IPS-18c (cell line): ENCODE data around the gene GNAL.
"Not testable (repeated sequence)": the region's sequence is repeated elsewhere in the genome, so short reads cannot be mapped to it uniquely, and the experiment has no call there.

Experiments
- H3K4me3 ChIP-seq: 2 replicates; pipeline ENCODE4 v1.7.0; 2013; ENCODE audit warnings: low read depth, mild to moderate bottlenecking, low read length, moderate library complexity; ENCODE audit not compliant: insufficient read depth
- H3K9me3 ChIP-seq: one replicate; pipeline ENCODE4 v1.6.1; 2013; ENCODE audit warnings: mild to moderate bottlenecking, low read length, moderate library complexity; ENCODE audit not compliant: control insufficient read depth, insufficient read depth

The GNAL gene

GRCh38 chr18:11666176-11666575, 22.9 kb upstream of the GNAL start:
- no peaks in the 10 kb centered on the region for H3K9me3 ChIP-seq
- H3K4me3 ChIP-seq: no peak overlapping the region

DNA sequence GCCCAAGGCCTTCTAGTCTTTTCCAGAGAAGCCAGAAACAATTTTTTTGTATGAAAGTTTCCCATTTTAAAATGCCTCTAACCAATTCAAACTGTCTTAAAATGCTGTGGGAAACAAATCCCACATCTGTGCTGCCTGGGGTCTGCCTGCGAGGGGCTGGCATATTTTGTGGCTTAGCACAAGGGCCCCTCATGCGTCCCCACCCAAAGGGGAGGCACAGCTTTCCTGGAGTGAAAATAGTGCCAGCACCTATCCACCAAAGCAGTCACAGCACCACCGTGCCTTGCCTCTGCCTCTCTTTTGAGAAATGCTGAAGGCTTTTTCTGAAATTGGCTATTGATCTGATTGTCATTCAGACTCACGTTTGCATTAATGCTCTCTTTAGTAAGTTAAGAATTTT, 22.2 kb upstream of the GNAL start:
- H3K9me3 ChIP-seq: no peaks in the 10 kb centered on the region
- no peak overlapping the region for H3K4me3 ChIP-seq

DNA sequence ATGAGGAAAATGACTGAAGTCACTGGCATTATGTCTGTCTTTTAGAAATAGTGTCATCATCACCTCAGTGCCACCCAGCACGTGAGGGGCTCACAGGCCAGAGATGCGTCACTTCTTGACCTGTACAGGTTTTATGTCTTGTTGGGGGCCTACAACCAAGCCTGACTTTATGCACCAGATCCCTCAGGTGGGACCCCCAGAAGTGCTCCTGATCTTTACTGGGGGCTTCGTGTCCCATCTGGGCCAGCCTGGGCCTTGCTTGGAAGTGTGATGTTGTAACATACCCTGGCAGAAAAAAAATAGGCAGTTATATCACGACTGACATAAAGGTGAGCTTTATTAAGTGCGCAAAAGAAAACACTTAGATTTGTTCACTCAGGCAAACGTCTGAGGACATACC, 21.5 kb upstream of the GNAL start:
- no peak overlapping the region for H3K4me3 ChIP-seq
- H3K9me3 ChIP-seq: no peaks in the 10 kb centered on the region

DNA sequence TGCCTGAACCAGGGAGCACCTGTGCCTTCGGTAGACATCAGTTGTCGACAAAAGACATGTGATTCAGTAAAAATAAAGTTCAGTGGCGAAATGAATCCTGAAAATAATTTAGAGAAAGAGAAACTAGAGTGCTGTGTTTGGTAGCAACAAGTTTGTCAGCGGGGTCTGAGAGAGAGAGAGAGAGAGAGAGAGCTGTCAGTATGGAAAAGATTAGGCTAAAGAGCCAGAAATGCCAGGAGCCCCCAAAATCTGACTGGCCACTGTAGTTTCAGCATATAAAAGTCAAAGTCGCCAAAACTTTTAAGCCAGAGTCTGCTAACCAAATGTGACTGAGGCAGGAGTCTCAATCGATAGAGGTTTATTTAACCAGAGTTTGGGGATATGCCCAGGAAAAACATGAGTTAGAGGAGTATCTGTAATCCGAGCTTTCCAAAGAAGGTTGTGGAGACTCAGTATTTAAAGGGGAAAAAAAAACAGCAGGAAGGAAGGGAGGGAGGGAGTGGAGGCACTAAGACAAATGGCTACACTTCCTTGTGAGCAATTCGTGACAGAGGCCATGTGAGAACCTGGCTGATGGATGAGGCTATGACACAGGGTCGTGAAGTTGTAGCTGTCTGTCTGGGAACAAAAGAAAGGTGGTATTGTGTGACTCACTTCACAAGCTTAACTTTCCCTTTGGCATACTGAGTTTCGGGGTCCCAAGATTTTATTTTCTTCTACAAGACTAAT, 20.5 kb upstream of the GNAL start:
- Histone ChIP-seq H3K9me3 (no peaks in the 10 kb centered on the region), H3K4me3 (no peak overlapping the region)

- Histone ChIP-seq H3K4me3 (no peak overlapping the region), H3K9me3 (no peaks in the 10 kb centered on the region)
These were observed 19.7 kb upstream of the GNAL start for GRCh38 chr18:11669271-11669947.

- no peak overlapping the region for H3K4me3 ChIP-seq
- no peaks in the 10 kb centered on the region for H3K9me3 ChIP-seq
These were observed 19.2 kb upstream of the GNAL start for GRCh38 chr18:11669948-11670275.

- H3K4me3 ChIP-seq: no peak overlapping the region
- no peaks in the 10 kb centered on the region for H3K9me3 ChIP-seq
These were observed 17.9 kb upstream of the GNAL start for GRCh38 chr18:11671156-11671555.

- H3K4me3 ChIP-seq: no peak overlapping the region
These were observed 16.9 kb upstream of the GNAL start for GRCh38 chr18:11672198-11672597.

GRCh38 chr18:11672846-11673454, 16.1 kb upstream of the GNAL start:
- H3K9me3 ChIP-seq: no peaks in the 10 kb centered on the region

More at GRCh38 chr18:11672198-11672597, 16.9 kb upstream of the GNAL start:
- no peaks in the 10 kb centered on the region for H3K9me3 ChIP-seq

DNA sequence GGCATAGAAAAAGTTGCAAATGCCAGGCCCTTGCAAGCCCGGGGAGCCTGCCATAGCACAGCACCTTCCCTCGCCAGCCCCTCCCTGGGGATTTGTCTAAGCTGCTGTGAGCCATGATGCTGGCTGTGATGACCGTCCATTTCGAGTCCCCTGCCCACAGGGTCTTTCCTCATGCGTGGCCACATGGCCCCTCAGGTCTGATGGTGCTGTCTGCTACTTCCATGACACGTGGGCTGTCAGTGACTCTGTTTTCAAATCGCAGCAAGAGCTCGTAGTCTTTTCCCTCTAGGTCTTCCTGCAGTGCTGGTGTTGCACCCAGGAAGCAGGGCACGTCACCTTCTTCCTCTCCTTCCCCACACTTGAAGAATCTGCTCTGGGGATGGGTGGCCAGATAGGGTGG, 15.5 kb upstream of the GNAL start:
- H3K4me3 ChIP-seq: no peak overlapping the region
- no peaks in the 10 kb centered on the region for H3K9me3 ChIP-seq

More at GRCh38 chr18:11672846-11673454, 16.1 kb upstream of the GNAL start:
- no peak overlapping the region for H3K4me3 ChIP-seq

- H3K9me3 ChIP-seq: no peaks in the 10 kb centered on the region
- no peak overlapping the region for H3K4me3 ChIP-seq
These were observed 14.9 kb upstream of the GNAL start for GRCh38 chr18:11674119-11674518.

DNA sequence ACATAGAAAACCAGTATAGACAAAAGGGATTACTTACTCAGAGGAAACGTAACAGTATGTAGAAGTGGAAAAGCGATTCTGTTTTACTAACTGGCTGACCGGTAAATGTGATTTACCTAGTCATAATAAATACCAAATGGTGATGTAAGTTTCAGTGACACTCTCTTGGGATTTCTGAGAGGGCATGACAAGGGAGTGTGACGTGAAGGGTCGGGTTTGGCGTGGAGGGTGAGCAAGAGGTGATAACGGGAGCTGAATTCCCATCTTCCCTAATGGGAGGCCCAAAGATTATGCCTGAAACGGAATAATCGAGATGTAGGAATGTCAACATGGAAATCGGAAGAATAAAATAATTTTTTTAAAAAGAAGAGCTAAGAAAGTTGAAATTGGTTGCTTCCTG, 12.7 kb upstream of the GNAL start:
- H3K9me3 ChIP-seq: no peaks in the 10 kb centered on the region
- H3K4me3 ChIP-seq: no peak overlapping the region

GRCh38 chr18:11676867-11677266, 12.2 kb upstream of the GNAL start:
- Histone ChIP-seq H3K4me3 (no peak overlapping the region), H3K9me3 (no peaks in the 10 kb centered on the region)

DNA sequence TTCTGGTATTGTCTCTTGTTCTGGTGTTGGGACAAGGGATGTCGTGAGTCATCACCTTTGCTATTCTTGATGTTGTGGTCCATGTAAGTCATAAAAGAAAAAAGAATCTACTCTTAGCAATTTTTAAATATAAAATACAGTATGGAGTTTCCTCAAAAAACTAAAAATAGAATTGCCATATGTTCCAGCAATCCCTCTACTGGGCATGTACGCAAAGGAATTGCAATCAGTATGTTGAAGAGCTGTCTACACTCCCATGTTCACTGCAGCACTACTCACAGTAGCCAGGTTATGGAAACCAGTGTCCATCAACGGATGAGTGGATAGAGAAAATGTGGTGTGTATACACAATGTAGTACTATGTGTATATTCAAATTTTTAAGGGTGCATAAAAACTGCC, 10.9 kb upstream of the GNAL start:
- Histone ChIP-seq H3K9me3 (no peaks in the 10 kb centered on the region), H3K4me3 (no peak overlapping the region)

DNA sequence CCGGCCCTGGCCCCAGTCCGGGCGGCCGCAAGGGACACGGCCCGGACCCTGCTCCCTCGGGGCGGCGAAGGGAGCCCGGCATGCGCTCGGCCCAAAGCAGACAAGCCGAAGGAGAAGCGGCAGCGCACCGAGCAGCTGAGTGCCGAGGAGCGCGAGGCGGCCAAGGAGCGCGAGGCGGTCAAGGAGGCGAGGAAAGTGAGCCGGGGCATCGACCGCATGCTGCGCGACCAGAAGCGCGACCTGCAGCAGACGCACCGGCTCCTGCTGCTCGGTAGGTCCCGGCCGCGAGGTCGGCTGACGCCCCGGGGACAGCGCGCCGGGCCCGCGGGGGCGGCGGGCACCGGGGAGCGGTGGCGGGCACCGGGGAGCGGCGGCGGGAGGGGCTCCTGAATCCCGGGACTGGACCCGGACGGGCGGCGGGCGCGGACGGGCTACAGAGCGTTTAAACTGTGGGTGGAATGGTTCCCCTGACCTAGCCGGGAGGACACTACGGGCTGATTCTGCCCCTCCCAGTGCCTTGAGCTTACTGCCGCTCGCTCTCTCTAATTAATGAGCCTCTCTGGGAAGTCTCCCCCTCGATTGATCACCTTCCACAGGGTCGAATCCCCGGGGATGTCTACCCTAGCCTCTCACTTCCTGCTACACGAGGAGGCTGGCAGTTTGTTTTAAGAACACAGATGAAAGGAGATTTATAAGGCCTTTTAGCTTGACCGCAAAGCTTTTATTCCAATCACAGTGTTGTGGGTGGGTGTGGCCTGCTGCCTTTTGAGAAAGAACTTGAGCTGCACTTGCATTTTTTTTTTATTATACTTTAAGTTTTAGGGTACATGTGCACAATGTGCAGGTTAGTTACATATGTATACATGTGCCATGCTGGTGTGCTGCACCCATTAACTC, 853 bp downstream of the GNAL start:
- H3K9me3 ChIP-seq: peaks cover 2% of the 10 kb centered on the region
- H3K4me3 ChIP-seq: peak overlapping the region; percentile 73

DNA sequence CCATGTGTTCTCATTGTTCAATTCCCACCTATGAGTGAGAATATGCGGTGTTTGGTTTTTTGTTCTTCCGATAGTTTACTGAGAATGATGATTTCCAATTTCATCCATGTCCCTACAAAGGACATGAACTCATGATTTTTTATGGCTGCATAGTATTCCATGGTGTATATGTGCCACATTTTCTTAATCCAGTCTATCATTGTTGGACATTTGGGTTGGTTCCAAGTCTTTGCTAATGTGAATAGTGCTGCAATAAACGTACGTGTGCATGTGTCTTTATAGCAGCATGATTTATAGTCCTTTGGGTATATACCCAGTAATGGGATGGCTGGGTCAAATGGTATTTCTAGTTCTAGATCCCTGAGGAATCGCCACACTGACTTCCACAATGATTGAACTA, 1.6 kb downstream of the GNAL start:
- H3K9me3 ChIP-seq, H3K4me3 ChIP-seq: not testable (repeated sequence)

GRCh38 chr18:11695736-11696135, 6.7 kb downstream of the GNAL start:
- Histone ChIP-seq H3K4me3 (no peak overlapping the region), H3K9me3 (no peaks in the 10 kb centered on the region)
